ENCODE measurements around the gene LCLAT1.
"Not testable (repeated sequence)": the region's sequence is repeated elsewhere in the genome, so short reads cannot be mapped to it uniquely, and the experiment has no call there.

Gene LCLAT1

DNA sequence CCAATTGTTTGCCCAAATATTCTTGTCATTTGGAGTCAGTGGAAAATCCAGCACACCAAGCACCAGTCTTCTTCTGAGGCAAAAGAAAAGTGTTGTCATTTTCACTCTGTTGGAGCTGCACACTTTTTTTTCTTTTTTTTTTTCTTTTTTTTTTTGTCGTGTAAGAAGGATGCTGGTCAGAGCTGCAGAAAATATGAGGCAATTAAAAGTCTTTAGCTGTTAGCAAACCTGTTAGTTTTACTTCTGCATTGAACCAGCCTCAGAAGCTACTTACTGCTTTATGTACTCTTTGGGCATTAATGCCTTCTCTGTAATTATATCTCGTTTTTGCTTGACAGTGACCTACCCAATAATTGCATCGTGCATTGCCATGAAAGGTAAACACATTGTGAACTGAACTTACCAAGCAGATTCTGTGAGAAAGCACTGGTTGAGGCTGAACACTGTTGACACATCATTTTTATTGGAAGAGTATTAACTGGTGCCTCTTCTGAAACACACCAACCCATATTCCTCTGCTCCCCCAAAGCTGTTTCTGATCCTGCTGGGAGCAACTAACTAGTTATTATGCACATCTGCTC is 194.8 kb downstream of the LCLAT1 start:
- Histone ChIP-seq H3K4me1 (ENCODE audit: control insufficient read depth, insufficient read depth, low read length) (peaks cover 3% of the 10 kb centered on the region), H3K27ac (ENCODE audit: low read length) (no peak overlapping the region), H3K9me3 (ENCODE audit: control insufficient read depth in 2 of 2, low read length in 2 of 2) (no peaks in the 10 kb centered on the region), H3K9ac (ENCODE audit: low read length in 2 of 2) (no peak overlapping the region), H3K27me3 (ENCODE audit: control insufficient read depth in 1 of 2, insufficient read depth in 2 of 2, low read length in 2 of 2) (no peaks in the 10 kb centered on the region), H3K4me3 (ENCODE audit: low read length in 2 of 2) (no peak overlapping the region), H3K36me3 (ENCODE audit: control insufficient read depth in 2 of 2, insufficient read depth in 2 of 2, low read length in 2 of 2) (peaks cover 3 to 11% of the 10 kb centered on the region in 2 donors)

- not testable (repeated sequence) for H3K27ac ChIP-seq (ENCODE audit: low read length); H3K9ac ChIP-seq (ENCODE audit: low read length in 2 of 2); H3K4me3 ChIP-seq (ENCODE audit: low read length in 2 of 2); H3K9me3 ChIP-seq (ENCODE audit: control insufficient read depth in 2 of 2, low read length in 2 of 2); H3K27me3 ChIP-seq (ENCODE audit: control insufficient read depth in 1 of 2, insufficient read depth in 2 of 2, low read length in 2 of 2); H3K4me1 ChIP-seq (ENCODE audit: control insufficient read depth, insufficient read depth, low read length)
- H3K36me3 ChIP-seq (ENCODE audit: control insufficient read depth in 2 of 2, insufficient read depth in 2 of 2, low read length in 2 of 2): peaks cover 3 to 11% of the 10 kb centered on the region in 2 donors
Observed at GRCh38 chr2:30643013-30643412, 196.0 kb downstream of the LCLAT1 start.

DNA sequence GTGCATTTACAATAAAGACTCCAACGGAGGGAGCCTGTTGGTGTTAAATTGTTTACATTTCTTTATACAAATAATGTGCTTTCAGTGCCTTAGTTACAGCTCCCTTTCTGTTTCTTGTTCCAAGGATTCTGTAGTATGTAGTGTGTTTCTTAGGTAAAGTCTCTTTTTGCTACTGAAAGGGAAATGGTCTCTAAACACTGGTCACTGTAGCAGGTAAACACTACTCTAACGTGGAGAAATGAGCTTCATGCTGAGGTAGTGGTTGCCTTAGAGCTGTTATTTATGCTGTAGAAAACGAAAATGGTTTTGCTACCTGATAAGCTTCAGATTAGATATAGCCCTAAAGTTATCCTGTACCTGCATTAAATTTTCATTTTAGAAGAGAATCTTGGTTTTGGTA is 196.6 kb downstream of the LCLAT1 start:
- Histone ChIP-seq H3K9ac (ENCODE audit: low read length in 2 of 2) (no peak overlapping the region), H3K36me3 (ENCODE audit: control insufficient read depth in 2 of 2, insufficient read depth in 2 of 2, low read length in 2 of 2) (peaks cover 3 to 9% of the 10 kb centered on the region in 2 donors)

GRCh38 chr2:30645081-30645744 is 198.2 kb downstream of the LCLAT1 start:
- Histone ChIP-seq H3K4me1 (ENCODE audit: control insufficient read depth, insufficient read depth, low read length) (peaks cover 9% of the 10 kb centered on the region), H3K4me3 (ENCODE audit: low read length in 2 of 2) (no peak overlapping the region), H3K36me3 (ENCODE audit: control insufficient read depth in 2 of 2, insufficient read depth in 2 of 2, low read length in 2 of 2) (peaks cover 2 to 5% of the 10 kb centered on the region in 2 donors), H3K9me3 (ENCODE audit: control insufficient read depth in 2 of 2, low read length in 2 of 2) (no peaks in the 10 kb centered on the region), H3K9ac (ENCODE audit: low read length in 2 of 2) (no peak overlapping the region), H3K27ac (ENCODE audit: low read length) (no peak overlapping the region), H3K27me3 (ENCODE audit: control insufficient read depth in 1 of 2, insufficient read depth in 2 of 2, low read length in 2 of 2) (no peaks in the 10 kb centered on the region)

More for the DNA sequence above, 196.6 kb downstream of the LCLAT1 start:
- Histone ChIP-seq H3K27ac (ENCODE audit: low read length) (no peak overlapping the region), H3K4me1 (ENCODE audit: control insufficient read depth, insufficient read depth, low read length) (peaks cover 3% of the 10 kb centered on the region), H3K9me3 (ENCODE audit: control insufficient read depth in 2 of 2, low read length in 2 of 2) (no peaks in the 10 kb centered on the region), H3K27me3 (ENCODE audit: control insufficient read depth in 1 of 2, insufficient read depth in 2 of 2, low read length in 2 of 2) (no peaks in the 10 kb centered on the region), H3K4me3 (ENCODE audit: low read length in 2 of 2) (no peak overlapping the region)

GRCh38 chr2:30645745-30646119 is 198.7 kb downstream of the LCLAT1 start:
- no peak overlapping the region for H3K4me3 ChIP-seq (ENCODE audit: low read length in 2 of 2)
- peaks cover 9% of the 10 kb centered on the region for H3K4me1 ChIP-seq (ENCODE audit: control insufficient read depth, insufficient read depth, low read length)
- no peaks in the 10 kb centered on the region for H3K9me3 ChIP-seq (ENCODE audit: control insufficient read depth in 2 of 2, low read length in 2 of 2)
- H3K9ac ChIP-seq (ENCODE audit: low read length in 2 of 2): no peak overlapping the region
- H3K27ac ChIP-seq (ENCODE audit: low read length): no peak overlapping the region
- no peaks in the 10 kb centered on the region for H3K27me3 ChIP-seq (ENCODE audit: control insufficient read depth in 1 of 2, insufficient read depth in 2 of 2, low read length in 2 of 2)
- H3K36me3 ChIP-seq (ENCODE audit: control insufficient read depth in 2 of 2, insufficient read depth in 2 of 2, low read length in 2 of 2): peaks cover 0 to 4% of the 10 kb centered on the region in 2 donors

- Histone ChIP-seq H3K4me3 (ENCODE audit: low read length in 2 of 2) (no peak overlapping the region), H3K4me1 (ENCODE audit: control insufficient read depth, insufficient read depth, low read length) (peaks cover 6% of the 10 kb centered on the region), H3K36me3 (ENCODE audit: control insufficient read depth in 2 of 2, insufficient read depth in 2 of 2, low read length in 2 of 2) (no peaks in the 10 kb centered on the region), H3K9me3 (ENCODE audit: control insufficient read depth in 2 of 2, low read length in 2 of 2) (no peaks in the 10 kb centered on the region), H3K27ac (ENCODE audit: low read length) (no peak overlapping the region), H3K9ac (ENCODE audit: low read length in 2 of 2) (no peak overlapping the region), H3K27me3 (ENCODE audit: control insufficient read depth in 1 of 2, insufficient read depth in 2 of 2, low read length in 2 of 2) (no peaks in the 10 kb centered on the region)
Observed at GRCh38 chr2:30647752-30648457, 200.9 kb downstream of the LCLAT1 start.

- no peak overlapping the region for H3K4me3 ChIP-seq (ENCODE audit: low read length in 2 of 2)
- H3K9ac ChIP-seq (ENCODE audit: low read length in 2 of 2): no peak overlapping the region
- no peaks in the 10 kb centered on the region for H3K36me3 ChIP-seq (ENCODE audit: control insufficient read depth in 2 of 2, insufficient read depth in 2 of 2, low read length in 2 of 2)
- H3K27me3 ChIP-seq (ENCODE audit: control insufficient read depth in 1 of 2, insufficient read depth in 2 of 2, low read length in 2 of 2): no peaks in the 10 kb centered on the region
- no peak overlapping the region for H3K27ac ChIP-seq (ENCODE audit: low read length)
- H3K9me3 ChIP-seq (ENCODE audit: control insufficient read depth in 2 of 2, low read length in 2 of 2): no peaks in the 10 kb centered on the region
- peaks cover 6% of the 10 kb centered on the region for H3K4me1 ChIP-seq (ENCODE audit: control insufficient read depth, insufficient read depth, low read length)
Observed at GRCh38 chr2:30649278-30649677, 202.2 kb downstream of the LCLAT1 start.

DNA sequence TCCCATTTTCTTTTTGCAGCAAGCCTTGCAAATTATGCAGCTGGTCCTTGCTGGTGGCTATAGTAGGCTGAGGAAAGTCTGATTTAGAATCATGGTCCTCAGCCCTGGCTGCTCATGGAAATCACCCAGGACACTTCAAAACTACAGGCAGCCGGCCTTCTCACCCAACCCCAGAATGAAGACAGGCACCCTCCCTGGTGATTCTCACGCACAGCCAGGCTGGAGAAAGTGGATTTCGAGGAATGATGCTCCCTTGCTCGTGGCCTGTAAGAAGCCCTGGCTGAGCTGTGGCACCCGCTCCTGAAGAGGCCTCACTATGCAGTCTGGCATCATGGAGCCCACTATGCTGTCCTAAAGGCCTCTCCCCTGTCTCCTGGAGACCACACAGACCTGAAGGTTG is 202.8 kb downstream of the LCLAT1 start:
- Histone ChIP-seq H3K4me3 (ENCODE audit: low read length in 2 of 2) (no peak overlapping the region), H3K9me3 (ENCODE audit: control insufficient read depth in 2 of 2, low read length in 2 of 2) (no peaks in the 10 kb centered on the region), H3K27ac (ENCODE audit: low read length) (no peak overlapping the region), H3K9ac (ENCODE audit: low read length in 2 of 2) (no peak overlapping the region), H3K36me3 (ENCODE audit: control insufficient read depth in 2 of 2, insufficient read depth in 2 of 2, low read length in 2 of 2) (no peaks in the 10 kb centered on the region), H3K4me1 (ENCODE audit: control insufficient read depth, insufficient read depth, low read length) (peaks cover 6% of the 10 kb centered on the region), H3K27me3 (ENCODE audit: control insufficient read depth in 1 of 2, insufficient read depth in 2 of 2, low read length in 2 of 2) (no peaks in the 10 kb centered on the region)

DNA sequence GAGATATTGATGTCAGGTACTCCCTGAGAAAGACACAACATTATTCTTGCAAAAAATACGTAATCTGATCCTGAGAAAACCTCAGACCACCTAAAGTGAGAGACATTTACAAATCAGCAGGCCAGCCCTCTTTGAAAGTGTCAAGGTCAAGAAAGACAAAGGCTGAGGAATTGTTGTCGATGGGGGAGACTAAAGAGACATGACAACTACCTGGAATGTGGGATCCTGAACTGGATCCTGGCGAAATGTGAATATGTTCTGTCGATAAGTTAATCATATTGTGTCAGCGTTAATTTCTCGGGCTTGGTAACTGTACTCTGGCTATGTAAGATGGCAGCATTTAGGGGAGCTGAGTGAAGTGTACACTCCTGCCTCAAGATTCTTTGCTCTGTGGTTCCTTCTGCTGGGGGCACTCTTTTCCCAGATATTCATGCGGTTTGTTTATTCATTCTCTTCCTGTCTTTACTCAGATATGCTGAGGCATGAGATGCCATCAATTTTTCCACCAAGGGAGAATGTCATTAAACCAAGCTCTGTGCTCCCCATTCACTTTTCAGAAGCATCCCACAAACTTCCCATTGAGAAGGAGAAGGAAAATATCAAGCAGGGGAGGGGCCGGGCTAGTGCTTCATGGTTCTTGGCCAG is 205.3 kb downstream of the LCLAT1 start:
- Histone ChIP-seq H3K4me3 (ENCODE audit: low read length in 2 of 2) (no peak overlapping the region), H3K27ac (ENCODE audit: low read length) (no peak overlapping the region), H3K4me1 (ENCODE audit: control insufficient read depth, insufficient read depth, low read length) (peaks cover 6% of the 10 kb centered on the region), H3K27me3 (ENCODE audit: control insufficient read depth in 1 of 2, insufficient read depth in 2 of 2, low read length in 2 of 2) (no peaks in the 10 kb centered on the region), H3K9ac (ENCODE audit: low read length in 2 of 2) (no peak overlapping the region), H3K36me3 (ENCODE audit: control insufficient read depth in 2 of 2, insufficient read depth in 2 of 2, low read length in 2 of 2) (no peaks in the 10 kb centered on the region), H3K9me3 (ENCODE audit: control insufficient read depth in 2 of 2, low read length in 2 of 2) (no peaks in the 10 kb centered on the region)

- Histone ChIP-seq H3K36me3 (ENCODE audit: control insufficient read depth in 2 of 2, insufficient read depth in 2 of 2, low read length in 2 of 2) (no peaks in the 10 kb centered on the region), H3K4me3 (ENCODE audit: low read length in 2 of 2) (no peak overlapping the region), H3K27ac (ENCODE audit: low read length) (no peak overlapping the region), H3K9ac (ENCODE audit: low read length in 2 of 2) (no peak overlapping the region), H3K9me3 (ENCODE audit: control insufficient read depth in 2 of 2, low read length in 2 of 2) (no peaks in the 10 kb centered on the region), H3K27me3 (ENCODE audit: control insufficient read depth in 1 of 2, insufficient read depth in 2 of 2, low read length in 2 of 2) (no peaks in the 10 kb centered on the region), H3K4me1 (ENCODE audit: control insufficient read depth, insufficient read depth, low read length) (peaks cover 5% of the 10 kb centered on the region)
Observed at GRCh38 chr2:30653847-30654246, 206.8 kb downstream of the LCLAT1 start.
